Peyer's patch (tissue), 4 donors: ENCODE results near the gene AKAP3.

Experiments used
- POLR2A ChIP-seq, 2 donors: fragments of 450-650 bp; IDR thresholded peaks; one replicate each; pipeline ENCODE4 v1.5.1; 2017; ENCODE audit warnings: antibody characterized with exemption in 2 of 2, mild to moderate bottlenecking in 2 of 2, moderate library complexity in 2 of 2
- TF ChIP-seq, protein P1 (sequence below), 6 experiments: fragments of 450-650 bp in 4 of 6; fragments of 200-600 bp in 2 of 6; sonication (generic) in 1 of 6; IDR thresholded peaks; one replicate each; pipeline ENCODE4 v1.5.1; 2017 to 2019; ENCODE audit warnings: antibody characterized with exemption in 6 of 6, mild to moderate bottlenecking in 3 of 6, moderate library complexity in 1 of 6

DNA sequence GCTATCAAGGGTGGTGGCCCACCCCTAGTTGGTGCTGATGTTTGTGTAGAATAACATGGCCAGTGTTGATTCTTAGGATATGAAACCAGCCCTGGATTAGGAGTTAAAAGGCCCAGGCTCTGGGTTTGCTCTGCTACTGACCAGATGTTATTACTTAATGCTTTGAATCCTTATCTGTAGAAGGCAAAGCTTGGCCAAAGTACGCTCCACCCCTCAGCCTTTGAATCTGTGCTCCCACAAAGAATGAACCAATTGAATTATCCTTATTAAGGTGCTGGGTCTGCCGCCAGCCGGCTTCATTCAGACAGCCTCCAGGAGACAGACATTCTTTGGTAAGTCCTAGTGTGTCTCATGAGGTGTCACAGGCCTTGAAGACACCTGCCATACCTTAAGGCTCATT lies 41.8 kb downstream of the AKAP3 start:
- TF ChIP-seq, protein P1, sequence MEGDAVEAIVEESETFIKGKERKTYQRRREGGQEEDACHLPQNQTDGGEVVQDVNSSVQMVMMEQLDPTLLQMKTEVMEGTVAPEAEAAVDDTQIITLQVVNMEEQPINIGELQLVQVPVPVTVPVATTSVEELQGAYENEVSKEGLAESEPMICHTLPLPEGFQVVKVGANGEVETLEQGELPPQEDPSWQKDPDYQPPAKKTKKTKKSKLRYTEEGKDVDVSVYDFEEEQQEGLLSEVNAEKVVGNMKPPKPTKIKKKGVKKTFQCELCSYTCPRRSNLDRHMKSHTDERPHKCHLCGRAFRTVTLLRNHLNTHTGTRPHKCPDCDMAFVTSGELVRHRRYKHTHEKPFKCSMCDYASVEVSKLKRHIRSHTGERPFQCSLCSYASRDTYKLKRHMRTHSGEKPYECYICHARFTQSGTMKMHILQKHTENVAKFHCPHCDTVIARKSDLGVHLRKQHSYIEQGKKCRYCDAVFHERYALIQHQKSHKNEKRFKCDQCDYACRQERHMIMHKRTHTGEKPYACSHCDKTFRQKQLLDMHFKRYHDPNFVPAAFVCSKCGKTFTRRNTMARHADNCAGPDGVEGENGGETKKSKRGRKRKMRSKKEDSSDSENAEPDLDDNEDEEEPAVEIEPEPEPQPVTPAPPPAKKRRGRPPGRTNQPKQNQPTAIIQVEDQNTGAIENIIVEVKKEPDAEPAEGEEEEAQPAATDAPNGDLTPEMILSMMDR (IDR thresholded peaks at IDR 0.05): no peak
- no peak for TF ChIP-seq POLR2A (IDR thresholded peaks at IDR 0.05)
